Measurements from ENCODE around the gene TTC13.
"Not testable (repeated sequence)": the region's sequence is repeated elsewhere in the genome, so short reads cannot be mapped to it uniquely, and the experiment has no call there.

The TTC13 gene

DNA sequence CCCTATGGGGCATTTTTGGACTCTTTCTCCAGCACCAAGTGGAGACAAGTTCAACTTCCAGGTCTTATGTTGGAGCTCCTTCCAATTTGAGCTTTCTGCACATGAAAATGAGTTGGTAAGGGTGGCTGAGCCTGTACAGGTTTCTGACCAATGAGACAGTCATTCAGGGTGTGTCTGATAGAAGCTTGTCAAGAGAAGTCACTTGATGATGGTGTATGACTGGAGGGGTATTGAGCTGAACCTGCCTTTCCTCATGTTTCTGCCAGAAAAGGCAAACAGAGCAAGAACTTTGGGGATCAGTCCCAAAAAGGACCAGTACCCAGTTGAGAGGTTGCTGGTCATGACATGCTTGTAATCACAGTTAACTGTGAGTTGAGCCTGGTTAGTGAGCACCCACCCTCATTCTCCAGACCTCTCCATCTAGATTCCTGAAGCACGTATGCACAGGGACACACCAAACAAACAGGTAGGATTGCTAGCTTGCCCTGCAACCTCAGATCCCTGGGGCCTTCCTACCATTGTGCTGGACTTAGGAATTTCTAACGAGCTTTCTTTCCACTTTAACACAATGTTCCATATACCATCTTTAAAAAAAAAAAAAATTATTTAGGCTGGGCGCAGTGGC, 34.8 kb upstream of the TTC13 start:
- H3K4me1 ChIP-seq (ENCODE audit: insufficient read depth, low read length) = no peaks in the 10 kb centered on the region
- peaks cover 13% of the 10 kb centered on the region for H3K36me3 ChIP-seq (ENCODE audit: insufficient read depth, low read length)

GRCh38 chr1:231011963-231012362, 33.3 kb upstream of the TTC13 start:
- peaks cover 7% of the 10 kb centered on the region for H3K36me3 ChIP-seq (ENCODE audit: insufficient read depth, low read length)
- no peak overlapping the region for H2AFZ ChIP-seq (ENCODE audit: low read depth, low read length)
- no peaks in the 10 kb centered on the region for H3K27me3 ChIP-seq (ENCODE audit: insufficient read depth, low read length)
- no peaks in the 10 kb centered on the region for H3K4me1 ChIP-seq (ENCODE audit: insufficient read depth, low read length)
- H3K9me3 ChIP-seq (ENCODE audit: low read length) = no peaks in the 10 kb centered on the region
- H3K4me3 ChIP-seq (ENCODE audit: low read length) = no peak overlapping the region

More for the DNA sequence above, 34.8 kb upstream of the TTC13 start:
- Histone ChIP-seq H3K9me3 (ENCODE audit: low read length) (no peaks in the 10 kb centered on the region), H3K27me3 (ENCODE audit: insufficient read depth, low read length) (no peaks in the 10 kb centered on the region), H3K4me3 (ENCODE audit: low read length) (no peak overlapping the region), H2AFZ (ENCODE audit: low read depth, low read length) (no peak overlapping the region)

GRCh38 chr1:231011360-231011759, 32.7 kb upstream of the TTC13 start:
- Histone ChIP-seq H3K4me1 (ENCODE audit: insufficient read depth, low read length) (no peaks in the 10 kb centered on the region), H3K9me3 (ENCODE audit: low read length) (no peaks in the 10 kb centered on the region), H3K27me3 (ENCODE audit: insufficient read depth, low read length) (no peaks in the 10 kb centered on the region), H3K4me3 (ENCODE audit: low read length) (no peak overlapping the region), H2AFZ (ENCODE audit: low read depth, low read length) (no peak overlapping the region), H3K36me3 (ENCODE audit: insufficient read depth, low read length) (peaks cover 7% of the 10 kb centered on the region)

GRCh38 chr1:231007535-231007934, 28.9 kb upstream of the TTC13 start:
- H3K4me1 ChIP-seq (ENCODE audit: insufficient read depth, low read length); H3K4me3 ChIP-seq (ENCODE audit: low read length); H3K9me3 ChIP-seq (ENCODE audit: low read length); H2AFZ ChIP-seq (ENCODE audit: low read depth, low read length); H3K36me3 ChIP-seq (ENCODE audit: insufficient read depth, low read length); H3K27me3 ChIP-seq (ENCODE audit: insufficient read depth, low read length): not testable (repeated sequence)

DNA sequence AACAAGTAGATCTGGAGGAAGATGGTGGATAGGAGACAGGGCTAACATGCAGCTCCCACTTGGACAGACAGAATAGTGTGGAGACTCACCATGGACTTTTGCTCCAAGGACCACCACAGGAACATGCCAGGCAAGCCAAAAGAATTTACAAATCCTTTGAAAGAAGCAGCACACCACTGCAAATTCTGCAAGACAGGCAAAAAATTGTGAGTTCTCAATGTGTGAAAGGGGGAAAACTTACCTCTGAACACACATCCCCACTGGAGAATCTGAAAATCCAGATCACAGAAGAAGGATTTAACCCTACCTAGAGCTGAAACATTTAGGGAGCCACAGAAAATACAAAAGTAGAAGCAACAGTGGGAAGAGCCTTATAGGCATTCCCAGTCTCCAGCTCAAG, 23.2 kb upstream of the TTC13 start:
- Histone ChIP-seq H3K36me3 (ENCODE audit: insufficient read depth, low read length) (peaks cover 51% of the 10 kb centered on the region), H3K27me3 (ENCODE audit: insufficient read depth, low read length) (no peaks in the 10 kb centered on the region), H3K4me1 (ENCODE audit: insufficient read depth, low read length) (no peaks in the 10 kb centered on the region), H2AFZ (ENCODE audit: low read depth, low read length) (no peak overlapping the region), H3K9me3 (ENCODE audit: low read length) (peaks cover 5% of the 10 kb centered on the region), H3K4me3 (ENCODE audit: low read length) (no peak overlapping the region)

DNA sequence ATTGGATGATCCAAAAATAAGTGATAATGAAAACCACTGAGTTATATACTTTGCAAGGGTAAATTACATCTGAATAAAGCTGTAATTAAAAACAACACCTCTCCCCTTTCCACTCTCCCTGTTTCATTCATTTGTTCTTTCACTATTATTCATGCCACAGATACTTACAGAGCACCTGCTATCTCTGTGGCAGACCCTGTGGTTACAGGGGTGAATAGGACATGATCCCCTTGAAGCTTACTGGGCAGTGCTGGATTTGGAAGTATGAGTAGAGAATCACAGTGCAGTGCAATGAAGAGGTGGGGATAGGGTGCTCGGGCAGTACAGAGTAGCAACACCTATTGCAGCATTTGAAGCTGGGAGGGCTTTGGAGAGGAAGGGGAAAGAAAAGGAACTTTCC, 22.0 kb upstream of the TTC13 start:
- H3K4me3 ChIP-seq (ENCODE audit: low read length) = no peak overlapping the region
- peaks cover 5% of the 10 kb centered on the region for H3K9me3 ChIP-seq (ENCODE audit: low read length)
- H2AFZ ChIP-seq (ENCODE audit: low read depth, low read length) = no peak overlapping the region
- no peaks in the 10 kb centered on the region for H3K27me3 ChIP-seq (ENCODE audit: insufficient read depth, low read length)
- peaks cover 60% of the 10 kb centered on the region for H3K36me3 ChIP-seq (ENCODE audit: insufficient read depth, low read length)
- no peaks in the 10 kb centered on the region for H3K4me1 ChIP-seq (ENCODE audit: insufficient read depth, low read length)

GRCh38 chr1:231000201-231000600, 21.5 kb upstream of the TTC13 start:
- Histone ChIP-seq H3K4me1 (ENCODE audit: insufficient read depth, low read length) (no peaks in the 10 kb centered on the region), H3K4me3 (ENCODE audit: low read length) (no peak overlapping the region), H2AFZ (ENCODE audit: low read depth, low read length) (no peak overlapping the region), H3K9me3 (ENCODE audit: low read length) (peaks cover 5% of the 10 kb centered on the region), H3K27me3 (ENCODE audit: insufficient read depth, low read length) (no peaks in the 10 kb centered on the region), H3K36me3 (ENCODE audit: insufficient read depth, low read length) (peaks cover 61% of the 10 kb centered on the region)

GRCh38 chr1:230994860-230995259, 16.2 kb upstream of the TTC13 start:
- Histone ChIP-seq H3K9me3 (ENCODE audit: low read length) (no peaks in the 10 kb centered on the region), H2AFZ (ENCODE audit: low read depth, low read length) (no peak overlapping the region), H3K4me1 (ENCODE audit: insufficient read depth, low read length) (no peaks in the 10 kb centered on the region), H3K4me3 (ENCODE audit: low read length) (no peak overlapping the region), H3K36me3 (ENCODE audit: insufficient read depth, low read length) (peaks cover 50% of the 10 kb centered on the region), H3K27me3 (ENCODE audit: insufficient read depth, low read length) (no peaks in the 10 kb centered on the region)

DNA sequence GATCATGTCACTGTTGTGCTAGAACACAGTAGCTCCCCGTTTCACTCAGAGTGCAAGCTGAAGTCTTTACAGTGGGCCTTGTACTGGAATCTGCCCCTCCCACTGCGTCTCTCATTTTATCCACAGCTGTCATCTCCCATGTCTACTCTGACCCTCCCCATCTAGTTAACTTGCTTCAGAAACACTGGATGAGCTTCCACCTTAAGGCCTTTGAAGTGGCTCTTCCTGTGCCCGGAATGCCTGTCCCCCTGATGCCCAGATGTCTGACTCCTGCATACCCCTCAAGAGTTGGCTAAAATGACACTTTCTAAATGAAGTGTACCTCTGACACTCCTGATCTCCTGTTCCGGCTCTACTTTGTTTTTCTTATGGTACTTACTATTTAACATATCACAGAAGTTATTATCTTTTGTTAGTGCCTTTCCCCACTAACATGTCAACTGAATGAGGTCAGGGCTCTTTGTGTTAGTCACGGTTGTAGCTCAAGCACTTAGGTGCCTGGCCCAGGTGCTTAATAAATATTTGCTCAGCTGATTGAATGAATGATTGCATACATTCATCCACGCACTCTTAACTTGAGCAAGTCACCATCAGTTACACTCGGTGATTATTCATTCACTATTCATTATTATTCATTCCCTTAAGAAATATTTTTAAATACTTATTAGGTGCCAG, 13.6 kb upstream of the TTC13 start:
- Histone ChIP-seq H3K36me3 (ENCODE audit: insufficient read depth, low read length) (peaks cover 25% of the 10 kb centered on the region), H2AFZ (ENCODE audit: low read depth, low read length) (no peak overlapping the region), H3K4me1 (ENCODE audit: insufficient read depth, low read length) (no peaks in the 10 kb centered on the region), H3K27me3 (ENCODE audit: insufficient read depth, low read length) (no peaks in the 10 kb centered on the region), H3K4me3 (ENCODE audit: low read length) (no peak overlapping the region), H3K9me3 (ENCODE audit: low read length) (no peaks in the 10 kb centered on the region)

GRCh38 chr1:230987448-230987847, 8.8 kb upstream of the TTC13 start:
- Histone ChIP-seq H2AFZ (ENCODE audit: low read depth, low read length) (no peak overlapping the region), H3K4me3 (ENCODE audit: low read length) (no peak overlapping the region), H3K36me3 (ENCODE audit: insufficient read depth, low read length) (peaks cover 19% of the 10 kb centered on the region), H3K4me1 (ENCODE audit: insufficient read depth, low read length) (no peaks in the 10 kb centered on the region), H3K9me3 (ENCODE audit: low read length) (no peaks in the 10 kb centered on the region), H3K27me3 (ENCODE audit: insufficient read depth, low read length) (no peaks in the 10 kb centered on the region)

- peaks cover 20% of the 10 kb centered on the region for H3K36me3 ChIP-seq (ENCODE audit: insufficient read depth, low read length)
- H3K27me3 ChIP-seq (ENCODE audit: insufficient read depth, low read length) = no peaks in the 10 kb centered on the region
- H2AFZ ChIP-seq (ENCODE audit: low read depth, low read length) = no peak overlapping the region
- H3K4me1 ChIP-seq (ENCODE audit: insufficient read depth, low read length) = no peaks in the 10 kb centered on the region
- H3K4me3 ChIP-seq (ENCODE audit: low read length) = no peak overlapping the region
- H3K9me3 ChIP-seq (ENCODE audit: low read length) = no peaks in the 10 kb centered on the region
These were observed 8.3 kb upstream of the TTC13 start for GRCh38 chr1:230986976-230987375.

DNA sequence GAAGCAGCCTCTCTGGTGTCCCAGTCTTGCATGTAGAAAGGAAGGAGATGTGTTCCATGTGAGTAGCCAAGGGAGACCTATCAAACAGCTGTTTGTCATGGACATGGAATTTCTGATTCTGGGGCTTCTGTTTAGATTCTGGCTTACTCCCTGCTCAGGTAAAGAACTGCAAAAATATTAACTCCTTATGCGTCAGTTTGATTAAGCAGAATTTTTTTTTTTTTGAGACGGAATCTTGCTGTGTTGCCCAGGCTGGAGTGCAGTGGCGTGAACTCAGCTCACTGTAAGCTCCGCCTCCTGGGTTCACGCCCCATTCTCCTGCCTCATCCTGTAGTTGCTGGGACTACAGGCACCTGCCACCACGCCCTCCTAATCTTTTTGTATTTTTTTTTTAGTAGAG, 7.0 kb upstream of the TTC13 start:
- H3K4me3 ChIP-seq (ENCODE audit: low read length) = no peak overlapping the region
- no peak overlapping the region for H2AFZ ChIP-seq (ENCODE audit: low read depth, low read length)
- H3K36me3 ChIP-seq (ENCODE audit: insufficient read depth, low read length) = peaks cover 24% of the 10 kb centered on the region
- H3K27me3 ChIP-seq (ENCODE audit: insufficient read depth, low read length) = no peaks in the 10 kb centered on the region
- H3K9me3 ChIP-seq (ENCODE audit: low read length) = no peaks in the 10 kb centered on the region
- H3K4me1 ChIP-seq (ENCODE audit: insufficient read depth, low read length) = no peaks in the 10 kb centered on the region

GRCh38 chr1:230984622-230985515, 6.2 kb upstream of the TTC13 start:
- H3K9me3 ChIP-seq (ENCODE audit: low read length); H3K4me3 ChIP-seq (ENCODE audit: low read length); H2AFZ ChIP-seq (ENCODE audit: low read depth, low read length); H3K27me3 ChIP-seq (ENCODE audit: insufficient read depth, low read length); H3K4me1 ChIP-seq (ENCODE audit: insufficient read depth, low read length): not testable (repeated sequence)
- H3K36me3 ChIP-seq (ENCODE audit: insufficient read depth, low read length) = peaks cover 22% of the 10 kb centered on the region
